Activated CD8-positive, alpha-beta memory T cell treated with anti-CD3 and anti-CD28 coated beads for 4 hours (primary cell): ENCODE results near the gene LURAP1L.

Experiments
- DNase-seq, 2 donors: peaks; one replicate each; pipeline ENCODE4 v3.0.0-alpha.2; 2020; ENCODE audit warnings: low read depth in 2 of 2

Gene LURAP1L

DNA sequence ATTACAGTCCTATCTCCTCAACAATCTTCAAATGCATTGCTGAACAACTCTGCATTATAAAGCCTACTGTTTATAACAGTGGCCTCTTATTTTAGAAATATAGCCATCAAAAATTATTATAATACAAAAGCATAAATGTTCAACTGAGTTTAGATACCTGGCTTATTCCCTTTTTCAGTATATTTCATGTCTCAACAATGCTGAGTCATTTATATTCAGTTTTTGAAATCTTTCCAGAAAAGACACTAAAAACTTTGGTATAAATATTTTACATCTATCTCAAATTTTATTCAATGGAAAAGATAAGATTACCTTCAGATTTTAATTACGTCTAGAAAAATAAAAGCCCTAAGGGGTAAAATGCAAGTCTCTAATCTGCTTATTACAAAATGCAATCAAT lies 37.9 kb downstream of the LURAP1L start:
- no peak for DNase-seq

- DNase-seq = no peak
Measured at GRCh38 chr9:12813533-12813932, 38.7 kb downstream of the LURAP1L start.

- no peak for DNase-seq
Measured at GRCh38 chr9:12813960-12814876, 39.4 kb downstream of the LURAP1L start.

DNA sequence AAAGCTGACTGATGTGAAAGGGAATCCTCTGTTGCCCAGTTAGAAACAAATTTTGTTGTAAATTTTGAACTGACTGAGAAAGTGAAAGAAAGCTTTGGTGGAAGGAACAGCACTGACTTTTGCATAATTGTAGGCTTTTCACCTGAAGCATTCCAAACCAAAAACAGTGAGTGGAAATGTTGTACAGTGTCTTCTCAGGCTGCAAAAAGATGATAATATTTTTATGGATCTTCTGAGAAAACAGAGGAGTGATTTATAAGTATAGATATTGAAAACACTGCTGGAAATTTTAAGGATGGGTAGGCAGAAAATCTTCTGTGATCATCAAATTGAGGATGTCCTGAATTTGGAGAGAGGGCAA lies 40.0 kb downstream of the LURAP1L start:
- DNase-seq = no peak

- no peak for DNase-seq
Measured at GRCh38 chr9:12815888-12816287, 41.1 kb downstream of the LURAP1L start.

DNA sequence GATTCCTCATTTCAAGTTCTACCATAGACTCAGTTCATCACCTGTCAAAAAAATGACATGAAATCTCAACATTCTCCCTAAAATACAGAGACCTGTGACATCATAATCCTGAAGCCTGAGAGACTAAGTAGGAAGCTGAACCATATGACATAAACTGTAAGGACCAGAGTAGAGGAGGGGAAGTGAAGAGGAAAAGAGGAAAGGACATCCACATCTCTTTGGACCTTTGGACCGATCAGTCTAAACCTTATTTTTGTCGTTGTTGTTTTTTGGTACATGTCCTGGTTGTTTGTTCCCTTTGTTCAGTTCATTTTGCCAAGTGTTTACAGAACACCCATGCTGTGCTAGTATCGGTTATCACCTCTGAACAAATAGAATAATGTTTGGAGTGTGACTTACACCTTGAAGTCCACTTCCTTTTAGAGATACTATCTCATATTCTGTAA lies 41.9 kb downstream of the LURAP1L start:
- DNase-seq = no peak

DNA sequence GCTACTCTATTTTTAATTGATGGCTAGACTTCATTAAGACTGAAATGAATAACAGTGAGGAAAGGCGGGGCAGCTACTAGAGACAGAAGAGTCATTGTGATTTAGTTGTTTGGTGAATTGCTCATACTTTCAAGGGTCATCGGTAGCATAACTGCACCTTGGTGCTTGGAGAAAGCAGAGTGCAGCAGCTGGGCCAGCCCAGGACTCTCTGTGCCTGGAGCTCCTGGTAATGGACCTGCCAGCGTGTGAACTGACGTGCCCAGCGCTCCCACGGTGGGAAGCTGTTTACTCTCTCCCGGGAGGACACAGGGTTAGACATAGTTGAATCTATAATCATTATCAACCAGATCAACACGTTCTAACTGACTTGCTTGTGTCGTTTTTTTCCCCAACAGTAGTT lies 42.9 kb downstream of the LURAP1L start:
- no peak for DNase-seq

- DNase-seq = no peak
Measured at GRCh38 chr9:12818431-12819000, 43.7 kb downstream of the LURAP1L start.

- DNase-seq = no peak
Measured at GRCh38 chr9:12819436-12820185, 44.8 kb downstream of the LURAP1L start.

DNA sequence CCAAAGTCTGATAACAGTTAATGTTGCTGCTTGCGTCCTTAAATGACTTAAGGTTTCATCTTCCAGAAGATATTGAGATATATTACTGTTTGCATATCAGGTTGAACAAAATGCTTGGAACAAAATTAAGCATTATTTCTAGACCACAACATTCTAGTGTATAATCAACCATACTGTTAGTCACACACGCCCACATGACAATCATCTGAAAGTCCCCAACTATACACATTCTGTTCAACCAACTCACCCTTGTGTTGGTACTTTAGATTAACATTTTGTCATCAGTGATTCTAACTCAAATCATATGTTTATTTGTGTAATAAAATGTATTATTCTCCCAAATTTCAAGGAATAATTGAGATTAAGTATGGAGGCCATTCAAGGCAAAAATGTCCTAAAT lies 47.3 kb downstream of the LURAP1L start:
- no peak for DNase-seq

DNA sequence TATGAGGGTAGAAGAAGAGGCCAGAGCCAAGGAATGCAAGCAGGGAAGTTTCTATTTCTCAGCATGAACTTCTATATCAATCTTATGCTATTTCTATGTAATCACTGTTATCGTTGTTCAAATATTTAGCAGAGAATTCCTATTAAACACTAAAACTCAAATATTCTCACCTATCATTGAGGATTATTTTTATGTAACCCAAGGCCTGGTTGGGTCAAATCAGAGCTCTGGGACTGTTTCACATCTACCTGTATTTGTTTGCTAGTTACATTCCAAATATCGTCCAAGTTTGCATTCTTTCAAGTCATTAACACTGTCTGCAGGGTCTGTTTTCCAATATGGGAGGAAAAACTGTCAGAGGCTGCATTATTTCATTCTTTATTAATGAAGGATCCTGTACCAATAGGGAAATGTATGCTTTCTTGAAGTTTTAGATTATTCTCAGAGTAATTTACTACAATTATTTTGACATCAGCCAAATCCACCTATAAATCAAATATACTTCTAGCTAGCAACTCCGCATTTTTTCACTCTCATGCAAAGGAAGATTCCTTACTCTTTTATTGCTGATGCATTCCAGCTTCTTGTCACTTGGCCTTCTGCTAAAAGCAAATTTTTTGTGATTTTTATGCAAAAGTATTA lies 52.2 kb downstream of the LURAP1L start:
- DNase-seq = no peak

- DNase-seq = no peak
Measured at GRCh38 chr9:12833701-12834100, 58.9 kb downstream of the LURAP1L start.

GRCh38 chr9:12838546-12838945 lies 63.7 kb downstream of the LURAP1L start:
- no peak for DNase-seq

- no peak for DNase-seq
Measured at GRCh38 chr9:12843735-12844134, 68.9 kb downstream of the LURAP1L start.

GRCh38 chr9:12846035-12846434 lies 71.2 kb downstream of the LURAP1L start:
- DNase-seq = no peak

DNA sequence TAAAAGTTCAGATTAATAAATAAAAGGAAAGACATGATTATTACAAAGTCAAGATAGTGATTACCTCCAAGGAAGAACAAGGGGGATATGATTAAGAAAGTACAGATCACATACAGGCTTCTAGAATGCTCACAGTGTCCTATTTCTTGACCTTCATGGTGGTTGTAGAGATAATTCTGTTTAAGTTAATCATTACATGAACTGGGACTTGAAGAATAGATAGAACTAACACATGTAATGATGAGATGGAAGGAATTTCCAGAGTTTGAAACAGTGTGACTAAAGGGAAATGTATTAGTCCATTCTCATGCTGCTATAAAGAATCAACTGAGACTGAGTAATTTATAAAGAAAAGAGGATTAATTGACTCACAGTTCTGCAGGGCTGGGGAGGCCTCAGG lies 72.7 kb downstream of the LURAP1L start:
- DNase-seq = no peak

DNA sequence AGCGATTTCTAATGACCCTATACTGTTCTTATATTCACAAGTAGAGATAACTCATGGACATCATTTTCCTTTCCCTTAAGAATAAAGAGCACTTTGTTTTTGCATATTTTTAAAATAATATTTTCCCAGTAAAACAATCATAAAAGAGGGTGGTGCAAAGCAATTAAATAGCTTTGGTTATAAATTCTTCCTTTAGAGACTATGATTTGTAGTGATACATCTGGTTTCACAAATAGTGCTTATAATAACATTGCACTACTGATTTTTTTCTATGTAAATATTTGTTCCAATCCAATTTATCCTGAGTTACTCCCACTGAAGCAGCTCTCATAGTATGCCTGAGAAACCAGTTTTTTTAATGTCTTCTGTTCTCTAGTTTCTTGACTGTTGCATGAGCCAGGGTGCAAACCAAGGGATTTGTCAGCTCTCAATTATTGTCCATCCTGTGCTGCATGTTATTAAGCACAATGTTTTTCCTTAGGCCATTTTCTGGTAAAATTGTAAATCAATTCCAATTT lies 74.7 kb downstream of the LURAP1L start:
- no peak for DNase-seq

GRCh38 chr9:12851341-12852090 lies 76.7 kb downstream of the LURAP1L start:
- DNase-seq = no peak

- DNase-seq = no peak
Measured at GRCh38 chr9:12853051-12853450, 78.2 kb downstream of the LURAP1L start.

- no peak for DNase-seq
Measured at GRCh38 chr9:12854221-12854620, 79.4 kb downstream of the LURAP1L start.

- DNase-seq = no peak
Measured at GRCh38 chr9:12855066-12855465, 80.2 kb downstream of the LURAP1L start.
